Renal cortical epithelial cell (primary cell): ENCODE results near the gene SMARCAD1. TPM values are rescaled to one million over a fixed set of nuclear protein-coding genes. Genes with fewer than 3 reads are reported as not detected.
"Not testable (repeated sequence)": the region's sequence is repeated elsewhere in the genome, so short reads cannot be mapped to it uniquely, and the experiment has no call there.

ENCODE experiments used
- DNase-seq: peaks from one replicate; pipeline ENCODE4 v3.0.0-alpha.2; 2011; ENCODE audit warnings: low read depth
- total RNA-seq: library from RNA; depleted of rRNA; stranded (reverse); fragments of >200 nt; gene quantifications from 2 replicates; pipeline ENCODE4 v1.2.3, GENCODE V29; 2014

Gene SMARCAD1
- total RNA-seq, 1 donor from 2014 or later = 59.4 TPM

DNA sequence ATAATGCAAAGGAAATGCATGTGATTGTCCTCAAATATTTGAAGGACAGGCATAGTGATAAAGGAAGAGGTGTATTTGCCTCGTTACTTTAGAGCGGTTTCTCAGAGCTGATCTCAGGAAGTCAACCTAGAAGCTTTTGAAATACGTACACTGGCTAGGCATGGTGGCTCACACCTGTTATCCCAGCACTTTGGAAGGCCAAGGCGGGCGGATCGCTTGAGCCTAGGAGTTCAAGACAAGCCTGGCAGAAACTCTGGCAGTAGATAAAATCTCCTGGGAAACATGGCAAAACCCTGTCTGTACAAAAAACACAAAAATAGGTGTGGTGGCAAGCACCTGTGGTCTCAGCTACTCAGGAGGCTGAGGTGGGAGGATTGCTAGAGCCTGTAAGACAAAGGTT lies 24.9 kb downstream of the SMARCAD1 start:
- DNase-seq = no peak

DNA sequence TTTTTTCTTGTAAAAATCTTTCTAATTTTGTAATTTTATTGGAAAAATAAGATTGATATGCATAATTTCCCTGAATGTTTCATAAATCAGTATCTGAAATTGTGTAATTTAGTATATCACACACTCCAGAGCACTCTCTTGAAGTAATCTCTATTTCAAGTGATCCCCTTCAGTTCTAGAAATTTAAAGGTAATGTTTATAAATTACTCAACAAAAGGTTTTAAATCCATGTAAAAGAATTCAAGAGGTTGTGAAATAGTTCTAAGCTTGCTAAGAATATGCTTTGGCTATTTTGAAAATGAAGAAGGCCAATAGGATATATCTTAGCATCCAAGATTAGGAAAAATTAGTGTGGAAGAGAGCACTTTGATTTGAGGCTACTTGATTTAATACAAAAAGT lies 28.2 kb downstream of the SMARCAD1 start:
- no peak for DNase-seq

- DNase-seq = no peak
Measured at GRCh38 chr4:94237271-94237670, 29.6 kb downstream of the SMARCAD1 start.

DNA sequence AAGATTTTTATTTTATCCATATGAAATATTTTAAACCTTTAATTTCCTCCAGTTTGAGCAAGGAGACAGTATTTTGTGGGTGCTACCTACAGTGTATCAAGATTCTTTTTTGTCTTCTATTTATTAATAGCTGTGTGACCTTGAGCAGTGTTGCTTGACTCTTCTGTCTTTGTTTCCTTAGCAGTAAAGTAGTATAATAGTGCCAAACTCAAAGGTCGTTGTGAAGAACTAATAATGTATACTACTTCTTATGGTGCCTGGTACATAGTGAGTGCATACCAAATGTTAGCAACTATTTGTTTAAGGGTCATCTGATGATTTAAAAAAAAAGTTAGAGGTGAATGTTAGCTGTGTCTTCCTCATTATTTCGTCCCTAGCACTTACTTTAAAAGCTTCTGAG lies 30.5 kb downstream of the SMARCAD1 start:
- no peak for DNase-seq

DNA sequence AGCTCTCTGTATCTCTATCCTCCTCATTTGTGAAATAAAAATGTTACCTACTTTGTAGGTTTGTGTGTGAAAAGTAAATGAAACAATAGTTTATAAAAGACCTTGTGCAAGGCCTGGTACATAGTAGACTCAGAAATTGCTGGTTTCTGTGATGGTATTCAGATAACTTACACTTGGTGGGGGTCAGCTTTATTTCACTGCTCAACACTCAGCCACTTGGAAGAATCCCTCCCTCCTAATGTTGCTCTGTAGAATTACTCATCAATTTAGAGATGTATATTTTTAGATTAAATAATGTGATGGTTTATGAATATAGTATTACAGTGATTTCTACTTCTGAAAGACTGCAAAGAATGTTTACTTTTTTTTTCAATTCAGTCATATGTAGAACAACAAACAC lies 32.7 kb downstream of the SMARCAD1 start:
- no peak for DNase-seq

GRCh38 chr4:94244087-94244828 lies 36.6 kb downstream of the SMARCAD1 start:
- no peak for DNase-seq

GRCh38 chr4:94244829-94245185 lies 37.1 kb downstream of the SMARCAD1 start:
- DNase-seq = no peak

- DNase-seq = peak; percentile 4
Measured at GRCh38 chr4:94251094-94251493, 43.4 kb downstream of the SMARCAD1 start.

- no peak for DNase-seq
Measured at GRCh38 chr4:94253036-94253435, 45.4 kb downstream of the SMARCAD1 start.

- no peak for DNase-seq
Measured at GRCh38 chr4:94256144-94256783, 48.6 kb downstream of the SMARCAD1 start.

DNA sequence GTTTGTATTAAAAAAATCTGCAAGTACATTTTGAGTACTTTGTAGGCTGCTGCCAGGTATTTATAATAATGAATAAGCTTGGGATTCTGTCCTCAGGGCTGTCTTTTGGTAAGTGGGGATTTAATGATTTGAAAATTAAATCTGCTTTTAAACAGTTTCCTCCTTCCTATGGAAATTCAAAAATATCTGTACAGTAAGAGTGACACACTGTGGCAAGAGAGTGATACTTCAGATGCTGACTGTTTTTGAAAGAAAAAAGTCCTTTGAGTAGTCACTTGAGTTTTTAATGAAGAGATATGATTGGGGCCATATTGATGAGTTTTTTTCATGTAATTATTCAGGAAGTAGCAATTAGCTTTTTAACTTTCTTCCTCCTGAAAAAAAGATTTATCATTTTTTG lies 49.2 kb downstream of the SMARCAD1 start:
- no peak for DNase-seq

- no peak for DNase-seq
Measured at GRCh38 chr4:94262163-94263016, 54.7 kb downstream of the SMARCAD1 start.

GRCh38 chr4:94267037-94267436 lies 59.4 kb downstream of the SMARCAD1 start:
- DNase-seq = no peak

DNA sequence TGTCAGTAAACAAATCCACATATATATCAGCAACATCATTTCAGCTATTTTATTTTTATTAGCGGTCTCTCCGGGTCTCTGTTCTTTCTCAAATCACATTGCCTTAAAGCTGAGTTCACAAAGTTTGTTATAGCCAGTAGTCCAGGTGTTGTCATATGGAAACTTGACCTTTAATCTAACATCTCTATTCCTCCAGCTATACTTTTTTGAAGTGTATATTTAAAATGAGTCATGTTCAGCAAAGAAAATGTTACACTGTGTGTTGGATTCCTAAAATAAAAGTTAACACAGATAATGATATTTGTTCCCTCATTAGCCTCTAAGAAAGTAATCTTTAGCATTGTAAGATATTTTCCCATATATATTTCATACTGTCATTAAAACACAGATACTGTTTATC lies 63.6 kb downstream of the SMARCAD1 start:
- no peak for DNase-seq

GRCh38 chr4:94274912-94275311 lies 67.2 kb downstream of the SMARCAD1 start:
- DNase-seq = no peak

GRCh38 chr4:94276204-94276603 lies 68.5 kb downstream of the SMARCAD1 start:
- no peak for DNase-seq

- DNase-seq = no peak
Measured at GRCh38 chr4:94277534-94277933, 69.9 kb downstream of the SMARCAD1 start.

GRCh38 chr4:94278781-94279180 lies 71.1 kb downstream of the SMARCAD1 start:
- DNase-seq = no peak

DNA sequence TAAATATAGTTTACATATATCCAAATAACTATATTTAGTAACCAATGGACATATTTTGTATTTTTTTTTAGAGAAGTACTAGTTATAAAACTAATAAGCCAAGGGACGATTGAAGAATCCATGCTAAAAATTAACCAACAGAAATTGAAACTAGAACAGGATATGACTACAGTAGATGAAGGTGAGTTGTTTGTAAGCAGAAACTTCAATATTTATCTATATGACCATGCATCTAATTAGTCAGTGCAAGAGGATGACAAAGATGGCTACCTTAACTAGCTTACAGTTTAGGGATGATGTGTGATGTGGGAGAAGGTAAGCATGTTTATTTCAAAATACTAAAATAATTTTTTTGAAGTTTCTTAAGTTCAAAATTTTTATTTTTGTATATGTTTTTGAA lies 77.2 kb downstream of the SMARCAD1 start:
- no peak for DNase-seq

- no peak for DNase-seq
Measured at GRCh38 chr4:94285666-94286065, 78.0 kb downstream of the SMARCAD1 start.

DNA sequence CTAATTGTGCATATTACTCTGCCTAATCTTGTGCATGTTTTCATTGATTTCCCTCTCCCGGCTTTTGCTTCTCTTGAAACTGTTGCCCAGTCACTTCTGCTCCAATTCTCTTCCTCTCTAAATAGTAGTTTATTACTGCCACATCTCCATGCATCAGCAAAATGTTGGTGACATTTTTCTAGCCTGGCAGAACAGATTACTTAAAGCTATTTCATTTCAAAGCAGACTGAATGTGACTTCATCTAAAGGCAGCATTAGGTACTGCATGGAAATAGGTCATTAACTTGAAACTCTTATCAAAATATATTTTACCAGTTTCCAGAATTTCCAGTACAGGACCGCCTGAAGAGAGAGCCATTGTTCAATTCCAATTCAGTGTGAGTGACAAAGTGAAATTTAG lies 82.6 kb downstream of the SMARCAD1 start:
- no peak for DNase-seq

DNA sequence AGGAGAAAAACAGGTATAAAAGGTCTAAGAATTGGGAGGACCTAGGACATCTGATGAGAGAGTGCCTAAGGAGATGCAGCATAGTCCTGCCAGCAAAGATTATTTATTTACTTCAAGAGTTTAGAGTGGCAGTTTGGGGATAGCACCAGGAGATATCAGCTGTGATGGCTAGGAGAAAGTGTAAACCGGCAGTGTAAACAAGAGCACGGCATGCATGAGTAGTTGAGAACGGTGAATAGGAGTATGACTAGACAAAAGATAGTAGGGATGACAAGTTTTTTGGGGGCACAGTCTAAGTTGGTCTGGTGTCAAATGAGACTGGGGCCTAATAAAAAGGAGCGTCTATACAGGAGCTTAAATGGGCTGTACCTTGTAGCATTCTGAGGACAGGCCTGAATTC lies 86.3 kb downstream of the SMARCAD1 start:
- not testable (repeated sequence) for DNase-seq

GRCh38 chr4:94295473-94295872 lies 87.8 kb downstream of the SMARCAD1 start:
- DNase-seq = not testable (repeated sequence)
